Medulla oblongata (tissue), 1 donor: ENCODE measurements around the gene NUAK2.
"Not testable (repeated sequence)": the region's sequence is repeated elsewhere in the genome, so short reads cannot be mapped to it uniquely, and the experiment has no call there.

ENCODE experiments used
- DNase-seq: peaks from one replicate; pipeline ENCODE4 v3.0.0-alpha.2; 2015; ENCODE audit errors: extremely low spot score

The NUAK2 gene

GRCh38 chr1:205321162-205321958, at the start of gene NUAK2:
Gene NUAK2 (minus strand): TSS chr1:205321745. CDS start chr1:205321628, 117 bp downstream.
- DNase-seq: peak; percentile 96

GRCh38 chr1:205370780-205371179, 49.2 kb upstream of the NUAK2 start:
- DNase-seq: no peak

GRCh38 chr1:205369701-205370123, 48.2 kb upstream of the NUAK2 start:
- peak; percentile 60 for DNase-seq

- DNase-seq: no peak
These were observed 46.9 kb upstream of the NUAK2 start for GRCh38 chr1:205368478-205368877.

GRCh38 chr1:205365945-205366463, 44.5 kb upstream of the NUAK2 start:
- DNase-seq: no peak

GRCh38 chr1:205365086-205365485, 43.5 kb upstream of the NUAK2 start:
- DNase-seq: not testable (repeated sequence)

- no peak for DNase-seq
These were observed 39.3 kb upstream of the NUAK2 start for GRCh38 chr1:205360891-205361290.

- DNase-seq: peak; percentile 65
These were observed 38.4 kb upstream of the NUAK2 start for GRCh38 chr1:205359771-205360565.

- no peak for DNase-seq
These were observed 37.0 kb upstream of the NUAK2 start for GRCh38 chr1:205358579-205358978.

- DNase-seq: no peak
These were observed 36.0 kb upstream of the NUAK2 start for GRCh38 chr1:205357567-205357966.

GRCh38 chr1:205356440-205357139, 35.0 kb upstream of the NUAK2 start, which contains the start of gene KLHDC8A:
Gene KLHDC8A (minus strand): TSS chr1:205356922. CDS start chr1:205343604, 13,318 bp downstream.
- DNase-seq: peak; percentile 42

GRCh38 chr1:205355075-205355453, 33.5 kb upstream of the NUAK2 start:
- peak; percentile 78 for DNase-seq

- peak; percentile 87 for DNase-seq
These were observed 32.9 kb upstream of the NUAK2 start for GRCh38 chr1:205354259-205355074.

- no peak for DNase-seq
These were observed 32.1 kb upstream of the NUAK2 start for GRCh38 chr1:205353612-205354011.

- DNase-seq: no peak
These were observed 31.6 kb upstream of the NUAK2 start for GRCh38 chr1:205353191-205353590.

- no peak for DNase-seq
These were observed 30.6 kb upstream of the NUAK2 start for GRCh38 chr1:205351984-205352713.

- no peak for DNase-seq
These were observed 29.2 kb upstream of the NUAK2 start for GRCh38 chr1:205350691-205351141.

GRCh38 chr1:205350124-205350523, 28.6 kb upstream of the NUAK2 start:
- no peak for DNase-seq

- no peak for DNase-seq
These were observed 27.3 kb upstream of the NUAK2 start for GRCh38 chr1:205348554-205349487.
